GM12878 (cell line): ENCODE data around the gene C1QTNF5. TPM values are rescaled to one million over a fixed set of nuclear protein-coding genes. Genes with fewer than 3 reads are reported as not detected.
A peak's percentile ranks its signal among the peaks of the same experiment; 100 is the strongest.

Source experiments
- ATAC-seq: fragments of 200-7000 bp; cut with Tn5 transposase; 3 replicates; pipeline ENCODE4 v1.9.1; 2020; ENCODE audit warnings: mild to moderate bottlenecking, moderate library complexity
- BruUV-seq: library from RNA; stranded (reverse); fragments of 400-500 nt; replicated peaks from 2 replicates; lab custom pipeline; 2021; lab: Mats Ljungman, UMichigan
- CTCF ChIA-PET: fragments of 300-600 bp; sonication (Branson Sonifier 250); formaldehyde crosslinking; extraction: SDS; loops from one replicate; lab custom pipeline; 2021; ENCODE audit warnings: inconsistent platforms; lab: Yijun Ruan, JAX
- POLR2A ChIA-PET: fragments of 350-600 bp; formaldehyde crosslinking; extraction: SDS; loops from one replicate; lab custom pipeline; 2021; ENCODE audit warnings: inconsistent platforms; lab: Charles Lee
- RAD21 ChIA-PET: fragments of 300-600 bp; sonication (Branson Sonifier 250); formaldehyde crosslinking; loops from one replicate; lab custom pipeline; 2023; ENCODE audit warnings: antibody characterized with exemption; ENCODE audit not compliant: unreplicated experiment; lab: Charles Lee
- SMC1A ChIA-PET: fragments of 300-600 bp; sonication (Branson Sonifier 250); formaldehyde crosslinking; loops from one replicate; lab custom pipeline; 2023; ENCODE audit not compliant: unreplicated experiment, uncharacterized antibody; lab: Charles Lee
- DNase-seq: peaks from one replicate; pipeline ENCODE4 v3.0.0-alpha.2; 2011; ENCODE audit warnings: low read depth, low spot score
- FAIRE-seq: peaks from 3 replicates; lab custom pipeline; 2011; peaks lifted over from hg19 to GRCh38; lab: Jason Lieb, UNC
- H2AFZ ChIP-seq: 2 replicates; pipeline ENCODE4 v1.6.0; 2011; ENCODE audit warnings: low read depth, low read length, control low read depth; ENCODE audit not compliant: control insufficient read depth
- H3K27ac ChIP-seq: 2 replicates; pipeline ENCODE4 v1.5.1; 2011; ENCODE audit warnings: control low read depth; ENCODE audit not compliant: control insufficient read depth, insufficient read depth
- H3K27me3 ChIP-seq, 2 experiments: replicated peaks in 1 of 2; 2 replicates each; pipeline versions ENCODE4 v1.6.0 to v1.6.1; 2011; ENCODE audit warnings: low read length in 1 of 2; ENCODE audit not compliant: control insufficient read depth in 2 of 2, insufficient read depth in 2 of 2
- H3K36me3 ChIP-seq, 2 experiments: 2 replicates each; pipeline ENCODE4 v1.5.1; 2011; ENCODE audit warnings: low read length in 1 of 2; ENCODE audit not compliant: control insufficient read depth in 2 of 2, insufficient read depth in 2 of 2
- H3K4me1 ChIP-seq: 2 replicates; pipeline ENCODE4 v1.6.1; 2011; ENCODE audit warnings: mild to moderate bottlenecking, low read length, moderate library complexity, mixed read lengths; ENCODE audit not compliant: control insufficient read depth, insufficient read depth
- H3K4me2 ChIP-seq: 2 replicates; pipeline ENCODE4 v1.6.0; 2011; ENCODE audit warnings: control low read depth; ENCODE audit not compliant: control insufficient read depth, insufficient read depth
- H3K4me3 ChIP-seq: fragments of 200-600 bp; sonication (generic); 2 replicates; pipeline ENCODE4 v1.5.1; 2016
- H3K79me2 ChIP-seq: 2 replicates; pipeline ENCODE4 v1.6.0; 2011; ENCODE audit warnings: low read length; ENCODE audit not compliant: control insufficient read depth, insufficient read depth
- H3K9ac ChIP-seq: 2 replicates; pipeline ENCODE4 v1.8.0; 2011; ENCODE audit warnings: low read length, control low read depth, mixed read lengths; ENCODE audit not compliant: control insufficient read depth, insufficient read depth
- H3K9me3 ChIP-seq: replicated peaks from 3 replicates; pipeline ENCODE4 v1.5.1; 2011; ENCODE audit warnings: mild to moderate bottlenecking, low read length; ENCODE audit not compliant: control insufficient read depth, insufficient read depth
- H4K20me1 ChIP-seq: 2 replicates; pipeline ENCODE4 v1.6.0; 2011; ENCODE audit not compliant: control insufficient read depth, insufficient read depth
- CEBPB ChIP-seq, 2 experiments: fragments of 150-350 bp in 1 of 2; IDR thresholded peaks; 2 replicates each; pipeline ENCODE4 v1.6.1; 2012 to 2014; ENCODE audit warnings: low read depth in 2 of 2, low read length in 2 of 2, borderline replicate concordance in 1 of 2, inconsistent platforms in 1 of 2
- E2F4 ChIP-seq: IDR thresholded peaks from 2 replicates; pipeline ENCODE4 v1.6.1; 2012; ENCODE audit warnings: low read depth, low read length, improper control_type of control experiment
- EGR1 ChIP-seq, 2 experiments: IDR thresholded peaks; 1 replicate in 1 of 2; 2 replicates in 1 of 2; pipeline ENCODE4 v1.6.1; 2011 to 2012; ENCODE audit warnings: low read depth in 2 of 2, low read length in 2 of 2, borderline replicate concordance in 1 of 2, mild to moderate bottlenecking in 1 of 2, moderate library complexity in 1 of 2
- SIN3A ChIP-seq: IDR thresholded peaks from 2 replicates; pipeline ENCODE4 v1.6.1; 2012; ENCODE audit warnings: low read depth, low read length, improper control_type of control experiment
- SPI1 ChIP-seq: IDR thresholded peaks from 2 replicates; pipeline ENCODE4 v1.6.1; 2011; ENCODE audit warnings: low read depth, mild to moderate bottlenecking, low read length, moderate library complexity, borderline replicate concordance; ENCODE audit not compliant: insufficient read depth
- STAT1 ChIP-seq: fragments of 450-650 bp; conservative IDR thresholded peaks from 2 replicates; pipeline ENCODE4 v1.6.1; 2014; ENCODE audit warnings: antibody characterized with exemption, mild to moderate bottlenecking
- TAF1 ChIP-seq: IDR thresholded peaks from 2 replicates; pipeline ENCODE4 v1.6.1; 2011; ENCODE audit warnings: mild to moderate bottlenecking, low read depth, low read length, borderline replicate concordance
- ZSCAN29 ChIP-seq: fragments of 450-650 bp; IDR thresholded peaks from 2 replicates; pipeline ENCODE4 v1.6.1; 2017; ENCODE audit warnings: mild to moderate bottlenecking, moderate library complexity
- WGBS: methylation state at CpG from one replicate; pipeline ENCODE4 v1.1.6; 2016; ENCODE audit warnings: low lambda C conversion rate; ENCODE audit not compliant: insufficient replicate concordance, insufficient coverage; ENCODE audit errors: missing lambda C conversion rate; 5-methylcytosine and 5-hydroxymethylcytosine counted together
- in situ Hi-C: fragments of 300-500 bp; cut with MboI; formaldehyde crosslinking; loops from 9 replicates; pipeline ENCODE4 v1.14.3; 2018; ENCODE audit warnings: mixed read lengths
- intact Hi-C: fragments of 100-400 bp; cut with micrococcal nuclease; formaldehyde crosslinking; loops from one replicate; pipeline ENCODE4 v1.14.2; 2022; ENCODE audit not compliant: unreplicated experiment
- polyA plus RNA-seq, 11 experiments: library from polyadenylated mRNA; depleted of rRNA in 4 of 11; unstranded in 6 of 11; stranded (reverse) in 5 of 11; fragments of >200 nt; fragmentation: Nextera tagmentation in 4 of 11; fragmentation: Illumina TruSeq in 1 of 11; extraction: Ambion mirVana in 4 of 11; extraction: Trizol in 1 of 11; gene quantifications; 1 replicate in 1 of 11; 2 replicates in 10 of 11; pipeline versions ENCODE4 v1.2.1 to v1.2.3, GENCODE V29; 2011 to 2016; ENCODE audit warnings: inconsistent platforms in 2 of 11, missing spikeins in 2 of 11, low read depth in 1 of 11
- total RNA-seq, 4 experiments: library from RNA; depleted of rRNA in 3 of 4; stranded (reverse); fragments of >200 nt in 3 of 4; fragmentation: Illumina TruSeq in 1 of 4; extraction: Trizol in 1 of 4; gene quantifications; 2 replicates each; pipeline versions ENCODE4 v1.2.1 to v1.2.3, GENCODE V29; 2013 to 2021

C1QTNF5 gene
- total and polyA plus RNA-seq, 10 of the 15 experiments (the other 5 are each of a cell fraction or from before 2014, with no cell fraction given) = not detected

- ChIA-PET SMC1A (interaction anchor here (0.6 to 3.0 kb wide), 7 partner anchors 14 to 230 kb away, joined by 3 to 23 read pairs (median 5); partner anchors contain the start of gene CBL), RAD21 (interaction anchor here (0.8 to 4.5 kb wide), 8 partner anchors 8 to 530 kb away, joined by 3 to 26 read pairs (median 8); partner anchors contain the start of genes C2CD2L and CBL), POLR2A (interaction anchor here (1.7 to 3.0 kb wide), 3 partner anchors 16 to 216 kb away, joined by 4 to 20 read pairs (median 9); partner anchors contain the start of genes C2CD2L and CBL)
- no peaks in the 10 kb centered on the region for H3K9me3 ChIP-seq
- no peak overlapping the region for H3K27ac ChIP-seq
- no peak overlapping the region; the same call in 1 of the 2 replicates for H3K4me3 ChIP-seq
- intact Hi-C loops (loop anchor here (2.0 to 5.0 kb wide), 6 partner anchors 115 to 395 kb away; partner anchors contain the start of genes ABCG4, BCL9L, CBL and NLRX1), in situ Hi-C loops (no loop called here)
- peak overlapping the region; percentile 86; the same call in 1 of the 2 replicates for H3K4me2 ChIP-seq
- BruUV-seq = no TSS peak
- no peaks in the 10 kb centered on the region for H4K20me1 ChIP-seq
- no peaks in the 10 kb centered on the region; a peak in 1 of 4 replicates for H3K27me3 ChIP-seq
- H3K36me3 ChIP-seq = no peaks in the 10 kb centered on the region
- peaks cover 36% of the 10 kb centered on the region for H3K4me1 ChIP-seq
- no peak for FAIRE-seq
- H3K79me2 ChIP-seq = no peaks in the 10 kb centered on the region
- DNase-seq = no peak
- no peak for ATAC-seq
- no peak for TF ChIP-seq STAT1
- TF ChIP-seq EGR1 (IDR thresholded peaks at IDR 0.05; ENCODE audit: borderline replicate concordance in 1 of 2, low read depth in 2 of 2, low read length in 2 of 2) = no peak
- TF ChIP-seq TAF1 = no peak
- TF ChIP-seq ZSCAN29 = no peak
- TF ChIP-seq CEBPB (IDR thresholded peaks at IDR 0.05; ENCODE audit: borderline replicate concordance in 1 of 2, low read depth in 2 of 2, low read length in 2 of 2) = no peak
- no peak for TF ChIP-seq E2F4
- TF ChIP-seq SIN3A = no peak
- TF ChIP-seq SPI1 = peak; percentile 21; the same call in 1 of the 2 replicates
- TF ChIP-seq, all 136 proteins: peak for 1
- 85% methylated on average over 6 of the region's 6 CpGs for WGBS
- H2AFZ ChIP-seq = peak overlapping the region; percentile 95; the same call in 1 of the 2 replicates
- CTCF ChIA-PET = interaction anchor here (0.6 to 5.6 kb wide), 24 partner anchors 11 to 237 kb away, joined by 3 to 88 read pairs (median 7); partner anchors contain the start of genes C2CD2L, CBL, DPAGT1 and HINFP
- no peak overlapping the region for H3K9ac ChIP-seq
These were observed 18.3 kb downstream of the C1QTNF5 start for GRCh38 chr11:119322360-119322739.
